Mesenchymal stem cell (in vitro differentiated cells and primary cell): ENCODE data around the gene TYR.
"Not testable (repeated sequence)": the region's sequence is repeated elsewhere in the genome, so short reads cannot be mapped to it uniquely, and the experiment has no call there.

ENCODE experiments used
- DNase-seq: peaks from one replicate; pipeline ENCODE4 v3.0.0-alpha.2; 2013
- H2AFZ ChIP-seq: one replicate; pipeline ENCODE4 v1.6.1; 2013; ENCODE audit warnings: low read depth, mild to moderate bottlenecking, control low read depth, inconsistent platforms, low read length, moderate library complexity
- H2AK5ac ChIP-seq: 2 replicates; pipeline ENCODE4 v1.6.1; 2013; ENCODE audit warnings: low read length, moderate library complexity, mild to moderate bottlenecking, inconsistent platforms; ENCODE audit not compliant: severe bottlenecking
- H2BK120ac ChIP-seq: one replicate; pipeline ENCODE4 v1.6.1; 2013; ENCODE audit warnings: low read depth, mild to moderate bottlenecking, inconsistent platforms, low read length, moderate library complexity
- H2BK12ac ChIP-seq, 2 experiments: one replicate each; pipeline ENCODE4 v1.6.1; 2013; ENCODE audit warnings: inconsistent platforms in 2 of 2, low read length in 2 of 2, mild to moderate bottlenecking in 2 of 2, moderate library complexity in 2 of 2, control low read depth in 1 of 2
- H2BK15ac ChIP-seq: one replicate; pipeline ENCODE4 v1.6.1; 2013; ENCODE audit warnings: mild to moderate bottlenecking, low read depth, inconsistent platforms; ENCODE audit not compliant: poor library complexity, severe bottlenecking
- H2BK5ac ChIP-seq: 2 replicates; pipeline ENCODE4 v1.6.1; 2013; ENCODE audit warnings: low read depth, mild to moderate bottlenecking, low read length, control low read depth, inconsistent platforms; ENCODE audit not compliant: poor library complexity, severe bottlenecking
- H3K14ac ChIP-seq, 2 experiments: one replicate each; pipeline ENCODE4 v1.6.1; 2013; ENCODE audit warnings: inconsistent platforms in 2 of 2, low read length in 2 of 2, control low read depth in 1 of 2, mild to moderate bottlenecking in 1 of 2, moderate library complexity in 1 of 2
- H3K18ac ChIP-seq, 2 experiments: one replicate each; pipeline ENCODE4 v1.6.1; 2013; ENCODE audit warnings: inconsistent platforms in 2 of 2, low read length in 2 of 2, control low read depth in 1 of 2, low read depth in 1 of 2, mild to moderate bottlenecking in 1 of 2
- H3K23ac ChIP-seq, 2 experiments: one replicate each; pipeline ENCODE4 v1.6.1; 2013; ENCODE audit warnings: inconsistent platforms in 2 of 2, low read length in 2 of 2, mild to moderate bottlenecking in 2 of 2, moderate library complexity in 2 of 2, control low read depth in 1 of 2
- H3K27ac ChIP-seq: 2 replicates; pipeline ENCODE4 v1.5.1; 2013; ENCODE audit warnings: mild to moderate bottlenecking, moderate library complexity, low read length, control low read depth, inconsistent platforms; ENCODE audit not compliant: poor library complexity, severe bottlenecking
- H3K27me3 ChIP-seq, 2 experiments: 2 replicates each; pipeline versions ENCODE4 v1.6.1 to v1.7.0; 2013; ENCODE audit warnings: low read length in 2 of 2, mild to moderate bottlenecking in 2 of 2, moderate library complexity in 2 of 2, control low read depth in 1 of 2, inconsistent platforms in 1 of 2; ENCODE audit not compliant: control insufficient read depth in 1 of 2, insufficient read depth in 1 of 2
- H3K36me3 ChIP-seq, 2 experiments: 2 replicates each; pipeline versions ENCODE4 v1.6.1 to v1.7.0; 2013; ENCODE audit warnings: low read length in 2 of 2, control low read depth in 1 of 2, inconsistent platforms in 1 of 2, low read depth in 1 of 2, mild to moderate bottlenecking in 1 of 2; ENCODE audit not compliant: insufficient read depth in 2 of 2, control insufficient read depth in 1 of 2
- H3K4ac ChIP-seq, 2 experiments: one replicate each; pipeline ENCODE4 v1.6.1; 2013; ENCODE audit warnings: inconsistent platforms in 2 of 2, low read length in 2 of 2, mild to moderate bottlenecking in 2 of 2, moderate library complexity in 2 of 2, control low read depth in 1 of 2, low read depth in 1 of 2
- H3K4me1 ChIP-seq: 2 replicates; pipeline ENCODE4 v1.6.1; 2013; ENCODE audit warnings: low read depth, low read length, control low read depth; ENCODE audit not compliant: control insufficient read depth, insufficient read depth
- H3K4me2 ChIP-seq: 2 replicates; pipeline ENCODE4 v1.6.1; 2013; ENCODE audit warnings: low read length, mild to moderate bottlenecking, inconsistent platforms; ENCODE audit not compliant: poor library complexity, severe bottlenecking
- H3K4me3 ChIP-seq, 2 experiments: 2 replicates each; pipeline versions ENCODE4 v1.5.1 to v1.7.0; 2013; ENCODE audit warnings: low read length in 2 of 2, mild to moderate bottlenecking in 2 of 2, control low read depth in 1 of 2, low read depth in 1 of 2; ENCODE audit not compliant: insufficient read depth in 1 of 2
- H3K79me1 ChIP-seq: replicated peaks from 2 replicates; pipeline ENCODE4 v1.6.1; 2013; ENCODE audit warnings: mild to moderate bottlenecking, control low read depth, low read length, inconsistent platforms; ENCODE audit not compliant: poor library complexity, severe bottlenecking
- H3K9ac ChIP-seq: 2 replicates; pipeline ENCODE4 v1.7.0; 2013; ENCODE audit warnings: mild to moderate bottlenecking, low read length, moderate library complexity
- H3K9me3 ChIP-seq: 2 replicates; pipeline ENCODE4 v1.7.0; 2013; ENCODE audit warnings: mild to moderate bottlenecking, low read length; ENCODE audit not compliant: control insufficient read depth
- H4K8ac ChIP-seq: one replicate; pipeline ENCODE4 v1.6.1; 2013; ENCODE audit warnings: inconsistent platforms, mild to moderate bottlenecking, low read length, moderate library complexity
- H4K91ac ChIP-seq: one replicate; pipeline ENCODE4 v1.6.1; 2013; ENCODE audit warnings: mild to moderate bottlenecking, low read length, inconsistent platforms
- WGBS: methylation state at CpG from one replicate; pipeline ENCODE4 v1.1.7; 2013; ENCODE audit warnings: mixed read lengths; 5-methylcytosine and 5-hydroxymethylcytosine counted together

The TYR gene

DNA sequence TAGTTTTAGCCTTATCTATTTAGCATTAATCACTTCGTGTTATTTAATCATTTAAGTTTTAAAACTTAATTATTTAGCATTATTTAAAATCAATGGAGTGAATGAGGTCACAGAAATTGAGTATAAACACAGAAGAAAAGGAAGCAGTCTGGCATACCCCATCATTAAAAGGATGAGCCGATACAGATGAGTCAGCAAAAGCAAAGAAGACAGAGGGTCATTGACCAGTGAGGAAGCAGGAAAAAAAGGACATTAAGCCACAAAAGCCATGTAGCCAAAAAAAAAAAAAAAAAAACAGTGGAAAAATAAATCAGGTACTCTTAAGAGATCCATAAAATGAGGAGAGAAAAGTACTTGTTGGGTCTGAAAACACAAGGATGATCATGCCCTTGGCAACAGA is 71.5 kb downstream of the TYR start:
- no peak overlapping the region for H2BK12ac ChIP-seq
- WGBS, result 67% methylated on average over 1 of the region's 2 CpGs
- H3K18ac ChIP-seq, result no peak overlapping the region
- H2AK5ac ChIP-seq, result no peak overlapping the region
- no peak overlapping the region for H3K27ac ChIP-seq
- H3K36me3 ChIP-seq, result no peaks in the 10 kb centered on the region
- no peaks in the 10 kb centered on the region for H3K4me1 ChIP-seq
- no peak overlapping the region for H2BK120ac ChIP-seq
- H3K14ac ChIP-seq, result no peak overlapping the region
- no peak overlapping the region for H3K9ac ChIP-seq
- no peak overlapping the region for H4K8ac ChIP-seq
- no peaks in the 10 kb centered on the region for H3K27me3 ChIP-seq
- no peak overlapping the region for H2BK5ac ChIP-seq
- no peak overlapping the region for H4K91ac ChIP-seq
- no peaks in the 10 kb centered on the region for H3K79me1 ChIP-seq
- H3K4me2 ChIP-seq, result no peak overlapping the region
- H2BK15ac ChIP-seq, result no peak overlapping the region
- no peak for DNase-seq
- no peak overlapping the region for H3K4me3 ChIP-seq
- H2AFZ ChIP-seq, result no peak overlapping the region
- H3K4ac ChIP-seq, result no peak overlapping the region
- no peak overlapping the region for H3K23ac ChIP-seq
- H3K9me3 ChIP-seq, result no peaks in the 10 kb centered on the region

DNA sequence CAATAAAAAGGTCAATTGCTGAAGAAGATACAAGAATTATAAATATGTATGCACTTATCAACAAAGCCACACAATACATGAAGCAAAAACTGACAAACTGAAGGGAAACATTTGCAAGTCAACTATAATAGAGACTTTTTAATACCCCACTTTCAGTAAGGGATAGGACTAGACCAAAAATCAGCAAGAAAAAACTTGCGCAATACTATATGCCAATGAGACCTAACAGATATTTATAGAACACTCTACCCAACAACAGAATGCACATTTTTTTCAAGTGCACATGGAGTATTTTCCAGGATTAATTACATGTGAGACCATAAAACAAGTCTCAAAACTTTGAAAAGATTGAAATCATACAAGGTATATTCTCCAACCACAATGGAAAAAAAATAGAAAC is 83.8 kb downstream of the TYR start:
- H3K18ac ChIP-seq, H2AFZ ChIP-seq, H4K91ac ChIP-seq, H2BK15ac ChIP-seq, H3K27me3 ChIP-seq, H3K4me3 ChIP-seq, H3K79me1 ChIP-seq, H3K4ac ChIP-seq, DNase-seq, H3K36me3 ChIP-seq, H3K27ac ChIP-seq, H3K4me1 ChIP-seq, H2BK120ac ChIP-seq, H3K23ac ChIP-seq, H4K8ac ChIP-seq, H2AK5ac ChIP-seq, H3K14ac ChIP-seq, H3K9ac ChIP-seq, H3K9me3 ChIP-seq, H2BK12ac ChIP-seq, H3K4me2 ChIP-seq, H2BK5ac ChIP-seq: not testable (repeated sequence)
- WGBS, result 100% methylated on average over 1 of the region's 1 CpG

DNA sequence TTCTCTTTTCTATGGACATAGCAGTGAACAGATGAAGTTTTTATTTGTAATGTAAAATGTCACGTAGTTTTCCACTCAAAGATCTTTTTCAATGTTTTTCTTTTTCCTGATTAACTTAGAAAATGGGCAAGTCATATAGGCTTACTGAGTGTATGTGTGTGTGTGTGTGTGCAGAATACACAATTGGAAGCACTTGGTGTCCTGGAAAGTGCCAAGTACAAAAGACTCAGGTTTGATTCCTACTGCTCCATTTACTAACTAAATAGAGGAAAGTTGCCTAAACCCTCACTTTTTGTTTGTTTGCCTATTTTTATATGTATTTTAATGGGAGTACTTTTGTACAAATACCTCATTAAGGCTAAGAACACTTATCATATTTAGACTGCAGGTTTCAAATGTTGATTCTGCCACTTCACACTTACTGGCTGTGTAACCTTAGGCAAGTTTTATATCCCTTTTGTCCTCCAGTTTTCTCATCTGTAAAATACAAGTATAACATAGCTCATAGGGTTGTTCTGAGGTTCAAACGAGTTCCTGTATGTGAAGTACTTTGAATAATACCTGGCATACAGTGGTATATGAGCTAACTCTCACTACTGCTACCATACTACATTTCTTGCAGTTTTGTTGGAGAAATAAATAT is 90.1 kb downstream of the TYR start:
- H4K8ac ChIP-seq, result no peak overlapping the region
- no peak overlapping the region for H3K9ac ChIP-seq
- no peaks in the 10 kb centered on the region for H3K79me1 ChIP-seq
- H2BK15ac ChIP-seq, result no peak overlapping the region
- H2AK5ac ChIP-seq, result no peak overlapping the region
- no CpG with 5 or more reads among the region's 2 CpGs for WGBS
- H3K36me3 ChIP-seq, result no peaks in the 10 kb centered on the region
- H3K4me3 ChIP-seq, result no peak overlapping the region
- no peak overlapping the region for H4K91ac ChIP-seq
- H2BK120ac ChIP-seq, result no peak overlapping the region
- H3K4me2 ChIP-seq, result no peak overlapping the region
- H3K4ac ChIP-seq, result no peak overlapping the region
- H2BK5ac ChIP-seq, result no peak overlapping the region
- no peaks in the 10 kb centered on the region for H3K9me3 ChIP-seq
- H3K18ac ChIP-seq, result no peak overlapping the region
- DNase-seq, result no peak
- no peak overlapping the region for H3K23ac ChIP-seq
- H2AFZ ChIP-seq, result no peak overlapping the region
- no peak overlapping the region for H3K27ac ChIP-seq
- H3K4me1 ChIP-seq, result no peaks in the 10 kb centered on the region
- H3K27me3 ChIP-seq, result no peaks in the 10 kb centered on the region
- H3K14ac ChIP-seq, result no peak overlapping the region
- no peak overlapping the region for H2BK12ac ChIP-seq

DNA sequence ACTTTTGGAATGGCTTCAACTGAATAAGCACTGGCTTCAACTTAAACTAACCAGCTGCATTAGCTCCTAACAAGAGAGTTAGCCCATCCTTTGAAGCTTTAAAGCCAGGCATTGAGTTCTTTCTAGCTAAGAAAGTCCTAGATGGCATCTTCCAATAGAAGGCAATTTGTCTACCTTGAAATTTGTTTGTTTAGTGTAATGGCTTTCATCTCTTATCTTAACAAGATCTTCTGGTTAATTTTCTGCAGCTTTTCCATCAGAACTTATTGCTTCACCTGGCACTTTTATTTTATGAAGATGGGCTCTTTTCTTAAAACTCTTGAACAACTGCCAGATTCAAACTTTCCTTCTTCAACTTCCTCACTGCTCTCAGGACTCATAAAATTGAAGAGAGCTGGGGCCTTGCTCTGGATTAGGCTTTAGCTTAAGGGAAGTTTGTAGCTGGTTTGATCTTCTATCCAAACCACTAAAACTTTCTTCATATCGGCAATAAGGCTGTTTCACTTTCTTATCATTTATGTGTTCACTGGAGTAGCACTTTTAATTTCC is 94.9 kb downstream of the TYR start:
- not testable (repeated sequence) for H2BK120ac ChIP-seq, H3K4me3 ChIP-seq, H3K9ac ChIP-seq, H3K14ac ChIP-seq, H2BK15ac ChIP-seq, H4K8ac ChIP-seq, H3K79me1 ChIP-seq, H3K27ac ChIP-seq, H2BK5ac ChIP-seq, H2AFZ ChIP-seq, H3K23ac ChIP-seq, H3K27me3 ChIP-seq, H3K4me1 ChIP-seq, H4K91ac ChIP-seq, H3K9me3 ChIP-seq, H3K36me3 ChIP-seq, DNase-seq, H2AK5ac ChIP-seq, H2BK12ac ChIP-seq, H3K18ac ChIP-seq, H3K4ac ChIP-seq, H3K4me2 ChIP-seq
- whole genome bisulfite sequencing, result no CpG with 5 or more reads among the region's 1 CpG
